ENCODE data around the gene COL5A1. TPM values are rescaled to one million over a fixed set of nuclear protein-coding genes. Genes with fewer than 3 reads are reported as not detected.

Gene COL5A1
- total RNA-seq, 1 donor from 2014 or later = 13.9 TPM

DNA sequence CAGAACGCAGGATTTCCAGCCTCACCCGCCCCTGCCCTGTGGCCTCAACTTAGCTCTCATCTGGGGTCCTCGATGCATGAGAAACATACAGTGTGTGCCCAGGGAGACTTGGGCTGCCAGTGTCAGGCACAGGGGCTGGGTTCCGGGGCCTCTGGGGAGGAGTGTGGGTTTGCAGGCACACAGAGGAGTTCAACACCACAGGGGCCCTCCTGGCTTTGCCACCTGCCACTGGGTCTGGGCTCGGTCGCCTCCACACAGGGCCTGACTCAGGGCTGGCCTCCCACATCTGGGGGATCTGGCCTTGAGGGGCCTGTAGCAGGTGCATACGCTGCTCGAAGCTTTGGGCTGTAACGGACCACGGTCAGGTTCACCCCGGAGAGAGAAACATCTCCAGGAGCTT, 111.6 kb downstream of the COL5A1 start:
- no peak for DNase-seq
- TF ChIP-seq, protein P1, sequence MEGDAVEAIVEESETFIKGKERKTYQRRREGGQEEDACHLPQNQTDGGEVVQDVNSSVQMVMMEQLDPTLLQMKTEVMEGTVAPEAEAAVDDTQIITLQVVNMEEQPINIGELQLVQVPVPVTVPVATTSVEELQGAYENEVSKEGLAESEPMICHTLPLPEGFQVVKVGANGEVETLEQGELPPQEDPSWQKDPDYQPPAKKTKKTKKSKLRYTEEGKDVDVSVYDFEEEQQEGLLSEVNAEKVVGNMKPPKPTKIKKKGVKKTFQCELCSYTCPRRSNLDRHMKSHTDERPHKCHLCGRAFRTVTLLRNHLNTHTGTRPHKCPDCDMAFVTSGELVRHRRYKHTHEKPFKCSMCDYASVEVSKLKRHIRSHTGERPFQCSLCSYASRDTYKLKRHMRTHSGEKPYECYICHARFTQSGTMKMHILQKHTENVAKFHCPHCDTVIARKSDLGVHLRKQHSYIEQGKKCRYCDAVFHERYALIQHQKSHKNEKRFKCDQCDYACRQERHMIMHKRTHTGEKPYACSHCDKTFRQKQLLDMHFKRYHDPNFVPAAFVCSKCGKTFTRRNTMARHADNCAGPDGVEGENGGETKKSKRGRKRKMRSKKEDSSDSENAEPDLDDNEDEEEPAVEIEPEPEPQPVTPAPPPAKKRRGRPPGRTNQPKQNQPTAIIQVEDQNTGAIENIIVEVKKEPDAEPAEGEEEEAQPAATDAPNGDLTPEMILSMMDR (IDR thresholded peaks at IDR 0.05; ENCODE audit: borderline replicate concordance) = no peak
- intact Hi-C loops (cut with micrococcal nuclease) = no loop called here
- no peaks in the 10 kb centered on the region for H3K4me1 ChIP-seq
- H3K27me3 ChIP-seq (ENCODE audit: low read depth) = no peaks in the 10 kb centered on the region
- no peak overlapping the region for H3K4me3 ChIP-seq
- peaks cover 8% of the 10 kb centered on the region for H3K36me3 ChIP-seq
- H3K27ac ChIP-seq (replicated peaks) = no peak overlapping the region
- H3K9me3 ChIP-seq (replicated peaks) = no peaks in the 10 kb centered on the region

DNA sequence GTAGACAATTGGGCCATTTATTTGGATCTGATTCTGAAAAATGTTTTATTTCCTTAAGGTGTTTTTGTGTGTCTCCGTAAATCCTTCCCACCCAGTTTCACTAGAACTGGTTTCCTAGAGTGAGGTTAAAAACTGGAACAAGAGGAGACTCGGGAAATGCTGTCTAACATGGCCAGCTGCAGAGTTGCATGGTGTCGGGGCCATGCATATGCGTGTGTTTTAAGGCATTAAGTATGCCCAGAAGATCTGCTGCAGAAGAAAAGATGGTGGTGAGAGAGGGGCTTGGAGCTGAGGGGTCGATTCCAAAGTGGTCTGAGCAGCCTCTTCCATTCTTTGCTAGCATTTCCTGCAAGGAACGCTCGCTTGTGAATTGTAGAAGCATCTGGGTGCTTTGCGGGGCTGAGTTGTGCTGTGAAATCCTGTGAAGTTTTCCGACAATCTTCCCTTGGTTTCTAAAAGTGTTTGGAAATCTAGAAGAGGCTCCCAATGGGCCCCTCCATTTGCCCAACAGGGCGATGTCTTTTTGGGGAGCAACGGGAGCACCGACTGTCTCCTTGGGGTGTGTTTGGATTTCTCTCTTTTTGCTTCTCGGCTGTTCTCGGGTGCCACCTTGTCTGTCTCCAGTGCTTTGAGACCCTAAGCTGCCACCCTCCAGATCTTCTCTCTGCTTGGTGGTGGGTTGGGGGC, 113.8 kb downstream of the COL5A1 start:
- Histone ChIP-seq H3K4me3 (no peak overlapping the region), H3K9me3 (replicated peaks) (no peaks in the 10 kb centered on the region), H3K27me3 (ENCODE audit: low read depth) (no peaks in the 10 kb centered on the region), H3K4me1 (no peaks in the 10 kb centered on the region), H3K36me3 (peaks cover 6% of the 10 kb centered on the region), H3K27ac (replicated peaks) (no peak overlapping the region)
- TF ChIP-seq, protein P1 (IDR thresholded peaks at IDR 0.05; ENCODE audit: borderline replicate concordance) = no peak
- intact Hi-C loops (cut with micrococcal nuclease) = no loop called here
- DNase-seq = no peak

DNA sequence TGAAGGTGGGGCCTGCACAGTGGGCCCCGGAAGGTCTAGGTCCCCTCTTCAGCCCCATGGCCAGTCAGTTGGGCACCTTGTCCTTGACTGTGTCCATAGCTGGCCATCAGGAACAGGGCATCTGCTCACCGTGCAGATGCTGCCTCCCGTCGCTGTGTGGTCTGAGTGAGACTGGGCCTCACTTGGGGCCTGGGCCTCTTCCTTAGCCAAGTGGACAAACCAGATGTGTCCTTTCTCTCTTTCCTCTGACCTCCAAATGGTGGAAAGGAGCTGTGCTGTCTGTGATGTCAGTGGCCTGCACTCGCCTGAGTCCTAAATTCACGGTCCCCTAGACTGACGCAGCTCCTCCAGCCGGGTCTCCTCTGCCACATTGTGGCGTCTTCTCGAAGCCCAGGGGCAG, 114.5 kb downstream of the COL5A1 start:
- Histone ChIP-seq H3K36me3 (peaks cover 6% of the 10 kb centered on the region), H3K27ac (replicated peaks) (no peak overlapping the region), H3K4me3 (no peak overlapping the region), H3K4me1 (no peaks in the 10 kb centered on the region), H3K27me3 (ENCODE audit: low read depth) (no peaks in the 10 kb centered on the region), H3K9me3 (replicated peaks) (no peaks in the 10 kb centered on the region)
- DNase-seq = no peak
- intact Hi-C loops (cut with micrococcal nuclease) = no loop called here
- TF ChIP-seq, protein P1 (IDR thresholded peaks at IDR 0.05; ENCODE audit: borderline replicate concordance) = no peak

DNA sequence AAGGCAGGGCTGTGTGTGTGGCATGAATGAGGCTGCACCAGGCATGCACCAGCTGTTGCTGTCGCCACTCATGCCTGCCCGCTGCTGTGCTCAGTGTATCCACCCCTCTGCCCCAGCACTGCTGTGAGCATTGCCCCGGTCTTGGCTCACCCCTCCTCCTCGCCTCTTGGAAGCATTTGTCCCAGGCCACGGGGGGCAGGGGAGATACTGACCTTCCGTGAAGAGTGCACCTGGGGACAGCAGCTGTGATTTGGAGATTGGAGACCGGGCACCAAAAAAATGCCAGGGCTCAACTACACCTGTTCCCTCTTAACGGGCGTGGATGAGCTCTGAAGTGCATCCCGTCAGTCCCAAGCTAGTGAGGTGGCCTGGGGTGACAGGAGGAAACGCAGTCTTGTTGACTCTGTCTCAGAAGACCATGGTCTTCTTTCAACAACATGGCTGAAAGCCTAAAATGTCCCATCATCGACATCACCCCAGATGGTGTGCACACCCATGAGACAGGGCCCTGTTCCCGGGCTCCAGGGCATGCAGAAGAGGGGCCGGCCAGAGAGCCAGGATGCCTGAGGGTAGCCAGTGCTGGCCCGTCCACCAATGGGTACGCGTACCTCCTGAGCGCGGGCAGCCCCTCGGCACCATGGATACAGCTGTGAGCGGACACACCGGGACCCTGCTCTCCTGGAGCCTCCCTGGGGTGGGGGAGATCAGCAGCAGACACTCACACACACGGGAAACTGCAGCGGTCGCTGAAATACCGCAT, 115.8 kb downstream of the COL5A1 start:
- intact Hi-C loops (cut with micrococcal nuclease) = no loop called here
- Histone ChIP-seq H3K27me3 (ENCODE audit: low read depth) (no peaks in the 10 kb centered on the region), H3K27ac (replicated peaks) (no peak overlapping the region), H3K9me3 (replicated peaks) (no peaks in the 10 kb centered on the region), H3K36me3 (peaks cover 12% of the 10 kb centered on the region), H3K4me3 (no peak overlapping the region), H3K4me1 (no peaks in the 10 kb centered on the region)
- TF ChIP-seq, protein P1 (IDR thresholded peaks at IDR 0.05; ENCODE audit: borderline replicate concordance) = no peak
- no peak for DNase-seq

DNA sequence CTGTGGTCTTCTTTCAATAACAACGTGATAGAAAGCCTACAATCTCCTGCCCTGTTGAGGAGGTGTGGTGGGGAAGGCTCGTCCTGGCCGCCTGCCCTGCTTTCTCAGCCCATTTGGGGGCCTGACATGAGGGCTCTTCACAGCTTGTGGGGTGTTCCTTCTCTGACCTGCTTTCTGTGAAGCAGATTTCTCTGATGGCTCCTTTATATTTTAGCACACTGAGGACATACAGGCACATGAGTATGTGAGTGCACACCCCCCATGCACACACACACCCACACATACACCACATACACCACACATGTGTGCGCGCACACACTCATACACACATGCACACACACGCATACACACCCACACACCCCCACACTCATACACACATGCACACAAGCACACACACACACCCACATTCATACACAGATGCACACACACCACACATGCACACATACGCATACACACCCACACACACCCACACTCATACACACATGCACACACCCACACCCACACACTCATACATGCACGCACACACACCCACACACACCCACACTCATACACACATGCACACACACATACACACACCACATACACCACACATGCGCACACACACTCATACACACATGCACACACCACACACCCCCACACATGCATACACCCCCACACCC, 117.5 kb downstream of the COL5A1 start:
- intact Hi-C loops (cut with micrococcal nuclease) = no loop called here
- Histone ChIP-seq H3K4me1 (no peaks in the 10 kb centered on the region), H3K27me3 (ENCODE audit: low read depth) (no peaks in the 10 kb centered on the region), H3K4me3 (no peak overlapping the region), H3K36me3 (peaks cover 11% of the 10 kb centered on the region), H3K9me3 (replicated peaks) (no peaks in the 10 kb centered on the region), H3K27ac (replicated peaks) (no peak overlapping the region)
- DNase-seq = no peak
- TF ChIP-seq, protein P1 (IDR thresholded peaks at IDR 0.05; ENCODE audit: borderline replicate concordance) = no peak
